ENCODE measurements around the gene C16orf90.
A peak's percentile ranks its signal among the peaks of the same experiment; 100 is the strongest.
"Not testable (repeated sequence)": the region's sequence is repeated elsewhere in the genome, so short reads cannot be mapped to it uniquely, and the experiment has no call there.

C16orf90 gene

DNA sequence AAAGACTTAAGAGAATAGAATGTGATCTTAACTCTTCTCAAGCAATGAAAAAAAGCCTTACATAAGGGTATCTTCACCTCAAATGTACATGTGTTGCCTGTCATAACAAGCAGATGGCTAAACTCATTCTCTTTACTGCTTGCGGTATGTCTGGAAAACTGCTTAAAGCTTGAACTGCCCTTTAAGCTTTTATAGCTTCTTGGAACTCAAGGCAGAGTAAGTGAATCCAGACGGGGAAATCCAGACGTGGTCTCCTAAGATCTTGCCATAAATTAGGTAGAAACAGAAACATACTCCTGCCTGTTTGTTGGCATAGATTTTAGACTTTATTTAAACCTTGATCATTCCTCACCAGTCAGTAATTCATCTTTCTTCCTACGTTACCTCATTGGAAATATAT lies 25.1 kb upstream of the C16orf90 start:
- no peaks in the 10 kb centered on the region for H3K4me1 Mint-ChIP-seq (ENCODE audit: low read depth)
- H3K9me3 Mint-ChIP-seq = no peaks in the 10 kb centered on the region
- H3K36me3 Mint-ChIP-seq (ENCODE audit: low read depth) = peaks cover 53% of the 10 kb centered on the region
- H3K27ac Mint-ChIP-seq = no peak overlapping the region
- no peaks in the 10 kb centered on the region for H3K27me3 Mint-ChIP-seq
- no peak overlapping the region for H3K4me3 Mint-ChIP-seq

DNA sequence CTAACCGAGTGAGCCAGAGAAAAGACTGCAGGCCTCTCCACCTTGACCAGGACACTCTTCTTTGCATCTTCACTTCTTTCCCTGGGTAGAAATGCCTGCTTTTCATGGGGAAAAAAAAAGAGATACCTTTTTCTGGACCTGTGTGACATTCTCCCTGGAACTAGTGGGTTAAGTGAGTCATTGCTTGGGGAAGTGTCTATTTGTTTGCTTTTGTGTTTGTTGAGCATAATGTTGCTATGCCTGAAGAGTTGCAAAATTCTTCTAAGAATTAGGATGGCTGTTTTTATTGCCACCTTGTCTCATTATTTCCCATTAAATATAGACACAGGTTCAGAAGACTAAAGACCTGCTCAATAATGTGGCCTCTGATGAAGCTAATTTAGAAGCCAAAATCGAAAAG lies 24.3 kb upstream of the C16orf90 start:
- Mint-ChIP-seq H3K4me3 (no peak overlapping the region), H3K36me3 (ENCODE audit: low read depth) (peaks cover 50% of the 10 kb centered on the region), H3K27me3 (no peaks in the 10 kb centered on the region), H3K27ac (no peak overlapping the region), H3K4me1 (ENCODE audit: low read depth) (no peaks in the 10 kb centered on the region), H3K9me3 (no peaks in the 10 kb centered on the region)

DNA sequence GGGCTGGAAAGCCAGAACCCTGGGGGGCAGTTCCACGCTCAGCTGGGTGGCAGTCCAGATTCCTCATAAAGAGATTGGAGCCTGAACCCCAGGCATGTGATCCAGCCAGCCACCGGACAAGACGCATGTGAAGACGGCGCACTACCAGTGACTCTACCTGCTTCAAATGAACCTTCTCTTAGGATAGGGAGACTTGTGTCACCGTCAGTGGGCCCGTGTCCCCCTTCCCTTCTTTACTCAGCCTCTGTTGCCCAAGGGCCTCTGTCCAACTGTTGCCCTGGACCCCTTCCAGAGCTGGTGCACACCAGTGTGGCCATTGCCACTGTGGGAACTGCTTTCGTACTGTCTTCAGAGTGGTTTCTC lies 23.7 kb upstream of the C16orf90 start:
- Mint-ChIP-seq H3K4me1 (ENCODE audit: low read depth) (peaks cover 4% of the 10 kb centered on the region), H3K27ac (no peak overlapping the region), H3K36me3 (ENCODE audit: low read depth) (peaks cover 51% of the 10 kb centered on the region), H3K9me3 (no peaks in the 10 kb centered on the region), H3K4me3 (no peak overlapping the region), H3K27me3 (no peaks in the 10 kb centered on the region)

DNA sequence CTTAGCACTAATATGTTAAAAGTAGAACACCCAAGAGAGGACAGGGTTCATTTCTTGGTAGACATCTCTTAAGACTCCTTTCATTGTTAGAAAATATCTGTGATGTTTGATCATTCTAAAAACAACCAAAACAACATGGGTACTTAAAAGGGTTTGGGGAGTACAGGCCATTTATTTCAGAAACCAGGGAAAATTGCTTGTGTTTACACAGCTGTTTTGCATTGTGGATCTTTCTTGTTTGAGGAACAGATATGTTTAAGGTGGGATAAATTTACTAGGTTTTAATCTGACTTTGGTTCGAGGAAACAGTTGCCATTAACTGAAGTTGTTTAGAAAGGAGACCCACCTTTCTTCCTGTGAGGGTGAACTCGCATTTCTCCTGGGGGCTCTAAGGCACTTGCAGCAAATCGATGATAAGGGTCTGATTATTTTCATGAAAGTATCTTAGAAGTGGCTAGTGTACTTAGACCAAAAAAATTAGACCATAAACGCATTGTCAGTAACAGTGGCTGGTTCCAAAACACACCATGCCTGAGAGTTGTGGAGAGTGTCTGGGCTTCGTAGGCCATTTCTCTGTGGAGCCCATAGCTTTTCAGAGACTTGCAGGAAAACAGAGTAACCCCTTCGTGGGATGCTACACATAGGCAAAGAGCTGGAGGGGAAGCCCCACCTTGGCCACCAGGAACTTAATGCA lies 23.1 kb upstream of the C16orf90 start:
- Mint-ChIP-seq H3K27ac (no peak overlapping the region), H3K4me3 (no peak overlapping the region), H3K9me3 (no peaks in the 10 kb centered on the region), H3K4me1 (ENCODE audit: low read depth) (peaks cover 9% of the 10 kb centered on the region), H3K27me3 (no peaks in the 10 kb centered on the region), H3K36me3 (ENCODE audit: low read depth) (peaks cover 54% of the 10 kb centered on the region)

DNA sequence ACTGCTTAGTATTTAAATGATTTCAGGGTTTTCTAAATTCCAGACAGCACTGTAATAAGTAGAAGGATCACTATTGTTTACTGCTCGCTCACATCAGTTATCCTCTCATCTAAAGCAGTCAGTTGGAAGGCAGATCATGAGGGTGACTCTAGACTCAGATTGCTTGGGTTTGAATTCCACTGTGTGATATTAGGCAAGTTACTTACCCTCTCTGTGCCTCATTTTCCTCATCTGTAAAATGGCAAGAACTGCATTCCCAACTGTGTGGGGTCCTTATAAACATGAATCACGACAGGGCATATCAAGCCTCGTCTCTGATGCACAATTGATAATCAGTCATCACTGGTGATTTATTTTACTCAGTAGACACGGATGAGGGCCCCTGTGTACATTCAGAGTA lies 20.6 kb upstream of the C16orf90 start:
- Mint-ChIP-seq H3K36me3 (ENCODE audit: low read depth) (peaks cover 45% of the 10 kb centered on the region), H3K27ac (no peak overlapping the region), H3K9me3 (no peaks in the 10 kb centered on the region), H3K27me3 (no peaks in the 10 kb centered on the region), H3K4me3 (no peak overlapping the region), H3K4me1 (ENCODE audit: low read depth) (peaks cover 12% of the 10 kb centered on the region)

DNA sequence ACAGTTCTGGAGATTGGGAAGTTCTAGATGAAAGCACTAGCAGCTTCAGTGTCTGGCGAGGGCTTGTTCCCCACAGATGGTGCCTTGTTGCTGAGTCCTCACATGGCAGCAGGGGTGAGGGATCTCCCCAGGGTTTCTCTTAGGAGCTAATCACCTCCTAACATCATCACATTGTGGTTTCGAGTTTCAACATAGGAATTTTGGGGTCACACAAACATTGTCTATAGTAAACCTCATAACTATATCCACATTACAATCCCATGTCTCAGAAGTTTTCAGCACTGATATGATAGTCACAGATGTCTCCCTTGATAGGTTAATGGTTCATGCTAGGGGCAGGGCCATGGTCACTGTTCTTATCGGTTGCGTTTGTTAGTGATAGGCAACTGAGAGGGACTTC lies 19.3 kb upstream of the C16orf90 start:
- H3K36me3 Mint-ChIP-seq (ENCODE audit: low read depth) = peaks cover 43% of the 10 kb centered on the region
- no peaks in the 10 kb centered on the region for H3K9me3 Mint-ChIP-seq
- no peaks in the 10 kb centered on the region for H3K27me3 Mint-ChIP-seq
- H3K4me3 Mint-ChIP-seq = no peak overlapping the region
- no peak overlapping the region for H3K27ac Mint-ChIP-seq
- H3K4me1 Mint-ChIP-seq (ENCODE audit: low read depth) = peaks cover 24% of the 10 kb centered on the region

DNA sequence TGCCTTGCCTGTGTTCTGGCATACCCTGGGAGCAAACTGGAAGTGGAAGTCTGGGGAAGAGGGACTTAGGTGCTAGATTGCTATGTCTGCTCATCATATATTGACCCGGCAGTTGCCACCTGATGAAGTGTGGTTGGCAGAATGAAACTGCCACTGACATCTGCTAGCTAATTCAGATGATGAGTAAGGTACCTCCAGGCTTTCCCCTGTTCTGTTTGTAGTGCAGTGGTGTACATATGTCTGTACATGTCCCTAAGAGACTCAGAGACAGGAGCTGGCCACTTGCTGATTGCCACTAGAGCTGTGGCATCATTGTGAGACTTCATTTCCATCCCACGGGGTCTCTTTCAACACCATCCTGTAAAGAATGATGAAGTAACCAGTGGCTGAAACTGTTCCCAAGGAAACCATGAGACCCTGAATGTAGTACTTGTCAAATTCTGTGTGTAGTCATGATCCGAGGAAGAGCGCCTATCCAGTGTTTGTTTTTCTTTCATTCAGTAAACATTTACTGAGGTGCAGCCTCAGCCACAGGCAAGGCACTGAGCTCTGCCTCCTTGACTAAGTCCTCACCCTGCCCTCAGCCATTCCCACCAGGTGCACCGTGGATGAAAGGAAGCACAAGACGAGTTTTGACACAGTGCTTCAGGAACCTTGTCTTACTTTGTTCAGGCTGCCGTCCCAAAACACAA lies 18.7 kb upstream of the C16orf90 start:
- Mint-ChIP-seq H3K27me3 (no peaks in the 10 kb centered on the region), H3K36me3 (ENCODE audit: low read depth) (peaks cover 39% of the 10 kb centered on the region), H3K9me3 (no peaks in the 10 kb centered on the region), H3K27ac (peak overlapping the region; percentile 49), H3K4me3 (no peak overlapping the region), H3K4me1 (ENCODE audit: low read depth) (peaks cover 30% of the 10 kb centered on the region)

DNA sequence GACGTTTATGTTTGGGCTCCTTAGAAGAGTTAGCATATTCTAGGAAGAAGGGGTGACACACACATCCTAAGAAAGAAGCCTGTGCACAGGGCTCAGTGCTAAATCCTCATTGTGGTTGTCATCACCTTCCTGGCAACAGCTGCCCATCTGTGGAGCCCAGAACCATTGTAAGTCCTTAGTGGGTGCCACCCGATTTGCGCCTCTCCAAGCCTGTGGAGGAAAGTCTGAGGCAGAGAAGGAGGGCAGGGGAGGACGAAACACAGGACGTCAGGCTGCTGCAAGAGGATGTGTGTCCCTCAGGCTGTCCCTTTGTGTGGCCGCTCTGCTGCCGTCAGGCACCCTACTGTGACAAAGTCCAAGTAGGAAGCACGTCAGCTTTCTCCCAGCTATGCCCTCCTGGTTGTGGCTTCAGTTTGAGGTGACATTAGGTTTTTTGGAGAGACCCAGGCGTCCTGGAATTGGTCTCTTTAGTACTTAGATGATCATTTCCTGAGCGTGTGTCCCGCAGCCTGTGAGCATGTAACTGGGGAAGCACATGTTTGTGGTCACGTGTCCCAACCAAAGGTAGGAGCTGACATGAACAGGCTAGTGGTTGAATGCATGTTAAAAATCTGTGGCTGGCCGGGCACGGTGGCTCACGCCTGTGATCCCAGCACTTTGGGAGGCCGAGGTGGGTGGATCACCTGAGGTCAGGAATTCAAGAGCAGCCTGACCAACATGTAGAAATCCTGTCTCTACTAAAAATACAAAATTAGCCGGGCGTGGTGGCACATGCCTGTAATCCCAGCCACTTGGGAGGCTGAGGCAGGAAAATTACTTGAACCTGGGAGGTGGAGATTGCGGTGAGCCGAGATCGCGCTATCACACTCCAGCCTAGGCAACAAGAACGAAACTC lies 16.2 kb upstream of the C16orf90 start:
- peaks cover 44% of the 10 kb centered on the region for H3K36me3 Mint-ChIP-seq (ENCODE audit: low read depth)
- H3K27me3 Mint-ChIP-seq = no peaks in the 10 kb centered on the region
- H3K4me3 Mint-ChIP-seq = no peak overlapping the region
- H3K4me1 Mint-ChIP-seq (ENCODE audit: low read depth) = peaks cover 38% of the 10 kb centered on the region
- no peaks in the 10 kb centered on the region for H3K9me3 Mint-ChIP-seq
- no peak overlapping the region for H3K27ac Mint-ChIP-seq

DNA sequence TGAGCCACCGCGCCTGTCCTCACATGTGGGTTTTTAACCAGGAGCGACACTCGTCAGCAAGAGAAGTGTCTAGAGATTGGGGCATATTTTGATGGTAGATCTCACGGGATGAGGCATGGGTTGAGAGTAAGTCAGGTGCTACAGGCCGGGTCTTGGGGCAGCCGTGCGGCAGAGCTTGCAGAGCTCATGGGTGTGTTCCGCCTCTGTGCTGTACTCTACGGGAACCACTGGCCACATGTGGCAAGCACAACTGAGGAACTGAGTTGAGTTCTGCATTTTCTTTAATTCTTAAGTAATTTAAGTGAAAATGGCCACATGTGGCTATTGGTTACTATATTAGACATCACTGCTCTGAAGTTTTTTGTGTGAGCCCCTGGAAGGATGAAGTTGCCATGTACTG lies 15.1 kb upstream of the C16orf90 start:
- Mint-ChIP-seq H3K27me3 (no peaks in the 10 kb centered on the region), H3K4me1 (ENCODE audit: low read depth) (peaks cover 47% of the 10 kb centered on the region), H3K4me3 (no peak overlapping the region)

DNA sequence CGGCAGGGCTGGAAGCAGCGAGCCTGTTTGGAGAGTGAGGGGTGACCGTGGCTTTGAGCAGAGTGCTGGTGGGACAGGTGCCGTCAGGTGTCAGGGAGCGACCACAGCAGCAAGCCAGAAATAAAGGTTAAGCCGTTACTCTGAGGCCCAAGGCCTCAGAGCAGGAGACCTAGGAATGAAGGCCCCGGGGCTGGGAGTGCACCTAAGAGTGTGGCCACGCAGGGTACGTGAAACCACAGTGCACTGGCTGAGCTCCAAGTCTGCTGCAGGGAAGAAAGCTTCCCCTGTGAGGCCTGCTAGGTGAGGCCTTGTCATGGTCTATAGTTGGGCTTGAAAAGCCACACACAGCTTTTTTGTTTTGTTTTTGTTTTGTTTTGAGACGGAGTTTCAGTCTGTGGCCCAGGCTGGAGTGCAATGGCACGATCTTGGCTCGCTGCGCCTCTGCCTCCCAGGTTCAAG lies 14.2 kb upstream of the C16orf90 start:
- H3K27me3 Mint-ChIP-seq = no peaks in the 10 kb centered on the region
- H3K4me1 Mint-ChIP-seq (ENCODE audit: low read depth) = peaks cover 53% of the 10 kb centered on the region
- H3K36me3 Mint-ChIP-seq (ENCODE audit: low read depth) = peaks cover 42% of the 10 kb centered on the region
- H3K27ac Mint-ChIP-seq = peak overlapping the region; percentile 81
- no peak overlapping the region for H3K4me3 Mint-ChIP-seq
- H3K9me3 Mint-ChIP-seq = no peaks in the 10 kb centered on the region

More for the DNA sequence above, 15.1 kb upstream of the C16orf90 start:
- no peaks in the 10 kb centered on the region for H3K9me3 Mint-ChIP-seq
- H3K36me3 Mint-ChIP-seq (ENCODE audit: low read depth) = peaks cover 41% of the 10 kb centered on the region
- H3K27ac Mint-ChIP-seq = peak overlapping the region; percentile 79

DNA sequence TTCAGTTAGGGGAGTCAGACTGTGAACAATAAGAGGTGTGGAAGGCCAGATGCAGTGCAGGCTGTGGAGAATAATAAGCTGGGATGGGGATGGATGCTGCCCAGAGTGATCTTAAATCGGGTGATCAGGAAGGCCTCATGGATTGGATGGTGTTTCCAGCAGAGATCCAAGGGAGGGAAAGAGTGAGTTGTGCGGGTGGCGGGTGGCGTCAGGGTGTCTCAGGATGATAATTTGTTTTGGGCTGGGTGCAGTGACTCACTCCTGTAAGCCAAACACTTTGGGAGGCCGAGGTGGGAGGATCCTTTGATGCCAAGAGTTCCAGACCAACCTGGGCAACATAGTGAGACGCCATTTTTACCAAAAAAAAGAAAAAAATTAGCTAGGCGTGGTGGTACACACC lies 13.4 kb upstream of the C16orf90 start:
- Mint-ChIP-seq H3K9me3 (no peaks in the 10 kb centered on the region), H3K27me3 (no peaks in the 10 kb centered on the region), H3K4me1 (ENCODE audit: low read depth) (peaks cover 54% of the 10 kb centered on the region), H3K36me3 (ENCODE audit: low read depth) (peaks cover 41% of the 10 kb centered on the region), H3K4me3 (no peak overlapping the region), H3K27ac (peak overlapping the region; percentile 81)

DNA sequence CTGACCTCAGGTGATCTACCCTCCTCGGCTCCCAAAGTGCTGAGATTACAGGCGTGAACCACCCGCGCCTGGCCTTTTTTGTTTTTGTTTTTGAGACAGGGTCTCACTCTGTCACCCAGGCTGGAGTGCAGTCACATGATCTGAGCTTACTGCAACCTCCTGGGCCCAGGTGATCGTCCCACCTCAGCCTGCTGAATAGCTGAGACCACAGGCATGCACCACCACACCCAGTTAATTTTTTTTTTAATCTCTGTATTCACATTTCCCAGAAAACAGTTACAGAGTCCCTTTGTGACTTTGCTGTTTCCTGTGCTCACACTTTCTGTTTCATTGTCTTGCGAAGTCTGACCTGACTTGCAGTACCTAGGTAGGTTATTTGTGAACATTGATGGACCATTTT lies 8.2 kb upstream of the C16orf90 start:
- Mint-ChIP-seq H3K9me3 (no peaks in the 10 kb centered on the region), H3K36me3 (ENCODE audit: low read depth) (peaks cover 23% of the 10 kb centered on the region), H3K27ac (peak overlapping the region; percentile 76), H3K27me3 (no peaks in the 10 kb centered on the region), H3K4me3 (peak overlapping the region; percentile 77), H3K4me1 (ENCODE audit: low read depth) (peaks cover 67% of the 10 kb centered on the region)

DNA sequence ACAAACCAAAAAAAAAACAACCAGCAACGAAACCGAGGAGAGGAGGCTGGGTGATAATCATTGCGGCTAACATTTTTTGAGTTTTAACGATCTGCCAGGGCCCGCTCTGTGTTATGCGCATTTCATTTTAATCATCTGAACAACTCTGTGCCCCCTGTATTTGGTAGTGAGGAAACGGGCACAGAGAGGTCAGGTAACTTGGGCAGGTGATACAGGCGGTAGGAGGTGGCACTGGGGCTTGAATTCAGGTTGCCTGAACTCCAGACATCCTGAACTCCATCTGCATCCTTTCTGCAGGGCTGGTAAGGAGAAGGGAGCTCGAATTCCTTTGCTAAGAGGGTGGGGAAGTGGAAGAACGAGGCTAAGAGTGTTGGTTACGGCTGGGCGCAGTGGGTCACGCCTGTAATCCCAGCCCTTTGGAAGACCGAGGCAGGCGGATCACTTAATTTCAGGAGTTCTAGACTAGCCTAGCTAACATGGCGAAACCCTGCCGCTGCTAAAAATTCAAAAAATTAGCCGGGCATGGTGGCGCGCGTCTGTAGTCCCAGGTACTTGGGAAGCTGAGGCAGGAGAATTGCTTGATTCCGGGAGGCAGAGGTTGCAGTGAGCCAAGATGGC lies 6.6 kb upstream of the C16orf90 start:
- Mint-ChIP-seq H3K27ac (peak overlapping the region; percentile 46), H3K4me3 (peak overlapping the region; percentile 95), H3K4me1 (ENCODE audit: low read depth) (peaks cover 65% of the 10 kb centered on the region), H3K27me3 (no peaks in the 10 kb centered on the region), H3K9me3 (no peaks in the 10 kb centered on the region), H3K36me3 (ENCODE audit: low read depth) (peaks cover 15% of the 10 kb centered on the region)

DNA sequence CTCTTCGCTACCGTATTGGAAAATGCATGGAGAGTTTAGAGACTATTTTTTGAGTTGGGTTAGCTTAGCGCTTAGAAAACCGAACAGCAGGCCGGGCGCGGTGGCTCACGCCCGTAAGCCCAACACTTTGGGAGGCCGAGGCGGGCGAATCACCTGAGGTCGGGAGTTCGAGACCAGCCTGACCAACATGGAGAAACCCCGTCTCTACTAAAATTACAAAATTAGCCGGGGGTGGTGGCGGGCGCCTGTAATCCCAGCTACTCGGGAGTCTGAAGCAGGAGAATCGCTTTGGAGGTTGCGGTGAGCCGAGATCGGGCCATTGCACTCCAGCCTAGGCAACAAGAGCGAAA lies 6.1 kb upstream of the C16orf90 start:
- peaks cover 65% of the 10 kb centered on the region for H3K4me1 Mint-ChIP-seq (ENCODE audit: low read depth)
- not testable (repeated sequence) for H3K27me3 Mint-ChIP-seq, H3K9me3 Mint-ChIP-seq
- peaks cover 15% of the 10 kb centered on the region for H3K36me3 Mint-ChIP-seq (ENCODE audit: low read depth)
- H3K27ac Mint-ChIP-seq = peak overlapping the region; percentile 95
- peak overlapping the region; percentile 95 for H3K4me3 Mint-ChIP-seq

DNA sequence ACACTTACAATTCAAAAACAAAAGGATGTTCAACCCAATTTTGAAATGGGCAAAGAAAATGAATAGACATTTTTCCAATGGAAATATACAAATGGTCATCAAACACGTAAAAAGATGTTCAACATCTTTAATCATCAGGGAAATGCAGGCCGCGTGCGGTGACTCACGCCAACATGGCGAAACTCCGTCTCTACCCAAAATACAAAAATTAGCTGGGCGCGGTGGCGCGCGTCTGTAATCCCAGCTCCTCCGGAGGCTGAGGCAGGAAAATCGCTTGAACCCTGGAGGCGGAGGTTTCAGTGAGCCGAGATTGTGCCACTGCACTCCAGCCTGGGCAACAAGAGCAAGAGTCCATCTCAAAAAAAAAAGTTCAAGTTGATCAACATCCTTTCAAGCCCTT lies 3.7 kb upstream of the C16orf90 start:
- Mint-ChIP-seq H3K27me3 (no peaks in the 10 kb centered on the region), H3K36me3 (ENCODE audit: low read depth) (no peaks in the 10 kb centered on the region), H3K27ac (no peak overlapping the region), H3K4me3 (no peak overlapping the region), H3K4me1 (ENCODE audit: low read depth) (peaks cover 45% of the 10 kb centered on the region), H3K9me3 (no peaks in the 10 kb centered on the region)

Measured in stimulated activated naive CD8-positive, alpha-beta T cell treated with anti-CD3 and anti-CD28 coated beads, Interleukin-15, Interleukin-2, amounts not matched to agents 100 ng/mL and 50 ng/mL, for 24 hours (primary cell).